Fibroblast of gingiva (primary cell): ENCODE data around the gene LDB2.

Source experiments
- DNase-seq: peaks from one replicate; pipeline ENCODE4 v3.0.0-alpha.2; 2011; ENCODE audit warnings: low read depth

The LDB2 gene

DNA sequence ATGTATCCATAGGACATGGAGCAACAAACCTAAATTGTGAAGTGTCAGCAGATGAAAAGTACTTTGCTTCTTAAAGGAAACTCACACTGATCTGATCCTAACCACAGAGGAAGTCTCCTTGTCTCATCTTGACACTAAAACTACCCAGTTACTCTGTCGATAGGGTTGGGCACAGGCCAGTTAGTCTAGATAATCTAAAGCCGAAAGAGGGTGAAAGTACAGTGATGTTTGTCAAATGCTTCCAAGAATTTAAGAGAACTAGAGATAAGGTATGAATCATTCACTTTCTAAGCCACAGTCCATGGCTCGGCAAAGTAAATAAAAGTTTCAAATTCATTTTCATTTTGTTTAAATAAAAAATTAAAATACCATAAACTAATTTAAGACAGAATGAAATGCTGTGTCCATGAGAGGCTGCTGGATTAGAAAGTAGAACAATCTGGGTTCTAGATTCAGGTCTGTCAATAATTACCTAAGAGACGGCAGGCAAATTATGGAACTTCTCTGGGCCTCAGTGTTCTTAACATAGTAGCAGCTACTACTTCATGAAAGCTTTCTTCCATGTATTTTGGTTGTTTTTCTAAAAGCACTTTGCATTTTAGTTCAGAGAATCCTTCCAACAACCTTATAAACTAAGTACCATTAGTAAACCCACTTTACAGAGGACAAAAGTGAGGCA, 176.7 kb downstream of the LDB2 start:
- peak; percentile 9 for DNase-seq

GRCh38 chr4:16720761-16721160, 177.7 kb downstream of the LDB2 start:
- DNase-seq, result no peak

GRCh38 chr4:16717266-16717970, 181.0 kb downstream of the LDB2 start:
- DNase-seq, result no peak

GRCh38 chr4:16715482-16715881, 183.0 kb downstream of the LDB2 start:
- DNase-seq, result peak; percentile 24

GRCh38 chr4:16714191-16714590, 184.3 kb downstream of the LDB2 start:
- no peak for DNase-seq

- no peak for DNase-seq
These were observed 184.7 kb downstream of the LDB2 start for GRCh38 chr4:16713696-16714095.

DNA sequence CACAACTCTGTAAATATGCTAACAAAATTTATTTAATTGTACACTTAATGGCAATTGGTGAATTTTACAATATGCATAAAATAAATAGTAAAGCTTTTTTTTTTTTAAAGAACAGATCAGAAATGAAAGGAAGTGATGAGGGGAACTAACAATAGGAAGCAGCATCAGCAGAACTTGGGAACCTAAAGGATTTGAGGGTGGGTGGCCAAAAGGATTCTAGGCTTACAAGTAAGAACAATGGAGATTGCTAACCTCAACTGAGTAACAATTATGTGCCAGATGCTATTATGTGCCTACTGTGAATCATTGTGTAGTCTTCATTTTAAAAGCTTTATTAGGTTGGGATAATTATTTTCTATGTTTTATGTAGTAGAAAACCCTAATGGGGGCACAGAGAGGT, 185.2 kb downstream of the LDB2 start:
- no peak for DNase-seq

GRCh38 chr4:16710198-16710597, 188.2 kb downstream of the LDB2 start:
- DNase-seq, result no peak

DNA sequence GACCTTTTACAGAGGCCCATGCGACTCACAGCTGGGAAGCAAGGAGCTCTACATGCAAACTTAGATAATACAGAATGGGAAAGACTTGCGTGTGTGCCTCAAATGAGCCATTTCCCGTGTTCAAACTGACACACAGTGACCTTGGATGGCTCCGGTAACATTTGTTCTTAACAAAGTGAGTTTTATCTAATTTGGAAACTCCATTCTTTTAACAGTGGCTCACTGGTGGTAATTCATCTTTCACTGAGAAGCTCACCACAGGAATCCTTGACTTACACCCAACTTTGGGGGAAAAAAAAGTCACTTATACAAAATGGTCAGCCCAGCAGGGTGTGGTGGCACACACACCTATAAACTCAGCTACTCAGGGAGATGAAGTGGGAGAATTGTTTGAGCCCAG, 190.6 kb downstream of the LDB2 start:
- no peak for DNase-seq

GRCh38 chr4:16706251-16706650, 192.2 kb downstream of the LDB2 start:
- no peak for DNase-seq

DNA sequence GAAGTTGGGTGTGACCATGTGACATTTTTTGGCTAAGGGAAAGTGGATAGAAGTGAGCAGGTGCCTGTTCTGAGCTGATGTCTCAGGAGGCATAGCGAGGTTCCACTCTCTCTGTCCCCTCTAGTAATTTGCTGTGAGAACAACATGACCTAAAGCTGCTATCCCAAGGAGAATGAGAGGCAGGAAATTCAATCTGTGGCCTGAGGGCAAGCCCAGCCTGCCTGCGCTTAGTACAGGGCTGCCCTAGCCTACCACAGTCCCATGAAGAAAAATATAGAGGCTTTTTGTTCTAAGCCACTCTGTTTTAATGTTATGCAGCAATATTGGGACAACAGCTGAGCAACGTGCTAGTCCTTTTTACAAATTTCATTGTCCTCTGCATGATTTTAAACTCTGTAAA, 193.1 kb downstream of the LDB2 start:
- DNase-seq, result no peak

- no peak for DNase-seq
These were observed 194.0 kb downstream of the LDB2 start for GRCh38 chr4:16704489-16704888.

- DNase-seq, result no peak
These were observed 202.5 kb downstream of the LDB2 start for GRCh38 chr4:16695896-16696295.

DNA sequence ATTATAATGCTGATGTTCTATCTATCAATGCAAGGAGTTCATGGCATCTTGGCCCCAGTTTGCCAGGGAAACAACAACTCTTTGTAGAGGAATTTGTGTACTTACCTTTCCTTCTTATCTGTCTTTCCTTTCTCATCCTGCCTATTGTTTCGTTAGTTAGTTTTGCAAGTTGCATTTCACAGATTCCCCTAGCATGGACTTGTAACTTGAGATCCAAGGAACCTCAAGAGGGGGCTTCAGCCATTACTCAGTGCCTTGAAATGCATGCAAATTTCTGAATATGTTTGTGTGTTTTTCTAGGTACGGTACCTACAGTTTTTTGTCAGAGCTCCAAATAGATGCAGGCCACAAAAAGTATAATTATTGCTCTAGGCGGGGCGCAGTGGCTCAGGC, 203.6 kb downstream of the LDB2 start:
- DNase-seq, result no peak

DNA sequence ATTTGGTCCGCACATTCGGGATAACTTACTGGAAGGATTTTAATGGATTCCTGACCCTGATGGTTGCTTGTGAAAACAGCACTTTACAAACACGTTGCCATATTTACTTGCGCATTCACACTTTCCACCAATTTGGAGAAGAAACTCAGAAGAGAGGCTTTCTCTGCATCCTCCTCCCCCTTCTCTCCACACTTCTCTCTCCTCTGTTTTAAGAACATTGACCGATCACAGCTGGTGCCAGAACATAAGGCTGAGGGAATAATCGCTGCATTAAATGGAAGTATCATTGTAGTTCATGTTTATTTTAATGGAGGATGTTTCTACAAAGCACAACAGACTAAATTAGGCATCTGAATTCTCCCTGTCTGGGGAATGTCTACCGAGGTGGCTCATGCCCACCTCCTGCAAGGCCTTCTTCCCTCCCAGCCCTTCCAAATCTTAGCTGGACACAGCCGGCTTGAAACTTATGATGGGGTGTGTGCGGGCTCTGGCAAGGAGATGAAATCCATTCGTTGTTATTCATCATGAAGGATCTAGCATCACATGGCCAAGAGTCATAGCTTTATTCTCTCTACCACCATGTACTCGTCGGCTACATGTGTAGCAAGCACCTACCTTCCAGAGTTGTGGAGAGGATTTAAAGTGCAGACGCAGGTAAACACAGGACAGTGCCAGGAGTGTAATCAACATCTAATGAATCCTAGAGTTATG, 204.1 kb downstream of the LDB2 start:
- no peak for DNase-seq

DNA sequence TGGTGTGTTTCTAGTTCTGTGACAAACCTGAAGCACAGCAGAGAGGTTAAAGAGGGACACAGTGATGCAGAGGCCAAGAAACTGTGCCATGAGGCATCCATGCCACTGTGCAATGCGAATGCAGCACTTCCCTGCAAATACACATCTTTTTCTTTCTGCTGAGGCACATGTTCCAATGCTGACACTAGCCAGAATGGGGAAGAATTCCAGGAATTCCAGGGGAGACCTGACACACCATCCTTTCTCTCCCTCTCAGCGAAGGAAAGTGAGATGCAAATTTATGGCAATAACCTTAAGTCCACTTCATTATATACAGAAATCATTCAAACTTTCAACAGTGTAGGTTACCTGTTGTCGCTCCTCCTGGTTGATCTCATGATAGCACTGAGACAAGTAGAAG, 204.8 kb downstream of the LDB2 start:
- DNase-seq, result no peak

DNA sequence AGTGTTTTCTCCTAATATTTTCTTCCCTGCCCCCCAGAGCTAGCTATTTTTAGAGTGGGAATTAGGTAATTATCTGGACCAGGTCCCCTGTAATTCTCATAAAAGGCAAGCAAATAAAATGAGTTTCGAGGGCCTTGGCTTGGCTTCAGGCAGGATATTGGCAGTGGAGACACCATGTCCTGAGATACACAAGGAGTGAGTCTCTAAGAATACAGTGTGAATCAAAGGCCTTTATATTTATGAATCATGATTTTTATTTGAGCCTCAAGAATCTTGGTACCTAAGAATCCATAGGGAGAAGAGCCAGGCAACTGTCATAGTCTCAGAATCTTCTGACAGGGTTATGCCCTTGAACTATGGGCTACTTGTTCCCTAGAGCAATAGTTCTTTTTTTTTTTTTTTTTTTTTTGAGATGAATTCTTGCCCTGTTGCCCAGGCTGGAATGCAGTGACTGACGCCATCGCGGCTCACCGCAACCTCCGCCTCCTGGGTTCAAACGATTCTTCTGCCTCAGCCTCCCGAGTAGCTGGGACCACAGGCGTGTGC, 205.4 kb downstream of the LDB2 start:
- no peak for DNase-seq

GRCh38 chr4:16692524-16692923, 205.9 kb downstream of the LDB2 start:
- no peak for DNase-seq

- DNase-seq, result peak; percentile 22
These were observed 206.4 kb downstream of the LDB2 start for GRCh38 chr4:16692046-16692445.

DNA sequence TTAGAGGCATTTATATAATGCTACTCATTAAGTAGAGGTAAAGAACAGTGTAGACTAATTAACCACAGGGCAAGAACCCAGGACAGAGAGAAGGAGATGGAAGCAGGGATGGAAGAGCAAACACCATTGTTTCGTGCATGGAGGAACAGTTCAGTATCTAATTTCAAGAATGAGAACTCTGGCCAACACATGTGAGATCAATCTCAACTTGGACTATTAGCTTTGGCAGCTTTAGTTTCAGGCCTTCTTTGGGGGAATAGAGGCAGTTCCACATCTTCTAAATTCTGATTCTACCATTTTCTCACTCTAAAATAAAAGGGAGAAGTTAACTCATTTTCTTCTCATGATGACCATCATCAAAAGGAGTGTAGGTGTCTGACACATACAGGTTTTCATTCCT, 207.0 kb downstream of the LDB2 start:
- no peak for DNase-seq

DNA sequence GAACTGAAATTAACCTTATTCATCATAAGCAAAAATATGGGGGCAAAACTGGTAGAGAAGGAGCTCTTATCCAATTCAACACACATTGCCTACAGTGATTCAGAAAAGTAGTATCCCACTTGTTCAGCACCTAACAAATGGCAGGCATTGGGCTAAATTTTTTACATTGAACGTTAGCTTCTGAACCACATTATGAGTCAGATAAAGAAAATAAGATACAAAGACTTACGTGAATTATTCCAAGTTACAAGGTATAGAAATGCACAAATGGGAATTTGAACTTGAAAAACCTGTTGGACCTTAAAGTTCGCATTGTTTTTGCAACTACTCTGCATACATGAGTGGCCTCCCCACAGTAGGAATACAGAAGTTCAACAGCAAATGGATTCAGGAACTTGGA, 210.6 kb downstream of the LDB2 start:
- DNase-seq, result no peak

GRCh38 chr4:16687011-16687410, 211.4 kb downstream of the LDB2 start:
- no peak for DNase-seq

DNA sequence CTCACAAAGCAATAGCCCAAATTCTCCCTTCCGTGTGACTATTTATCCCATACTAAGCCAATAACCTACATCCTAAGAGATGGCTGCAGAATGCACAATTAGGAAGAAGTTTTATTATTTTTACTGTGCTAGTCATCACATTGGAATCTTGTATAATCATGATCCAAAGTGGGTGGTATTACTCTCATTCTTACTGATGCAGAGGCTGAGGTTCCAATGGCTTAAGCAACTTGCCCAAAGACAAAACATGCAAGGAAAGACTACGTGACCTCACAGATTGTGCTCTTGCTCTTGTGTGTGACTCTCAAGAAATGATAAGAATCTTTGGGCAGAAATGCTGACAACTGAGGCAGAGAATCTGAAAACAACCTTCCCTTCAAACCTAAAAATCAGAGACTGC, 212.2 kb downstream of the LDB2 start:
- peak; percentile 86 for DNase-seq
